Retinal pigment epithelial cell (primary cell): ENCODE measurements around the gene CBX4.

Experiments used
- DNase-seq: peaks from one replicate; pipeline ENCODE4 v3.0.0-alpha.2; 2010; ENCODE audit warnings: low read depth
- H3K4me3 ChIP-seq: 2 replicates; pipeline ENCODE4 v1.5.1; 2011; ENCODE audit warnings: mild to moderate bottlenecking, low read length, control low read depth, moderate library complexity
- CTCF ChIP-seq: conservative IDR thresholded peaks from 2 replicates; pipeline ENCODE4 v1.5.1; 2011; ENCODE audit warnings: low read depth, low read length, control low read depth, inconsistent platforms

Gene CBX4

GRCh38 chr17:79835470-79835899 is 3.8 kb downstream of the CBX4 start:
- no peak for DNase-seq
- H3K4me3 ChIP-seq, result no peak overlapping the region
- no peak for TF ChIP-seq CTCF

- H3K4me3 ChIP-seq, result no peak overlapping the region
- no peak for DNase-seq
- TF ChIP-seq CTCF, result peak; percentile 70
These were observed 4.4 kb downstream of the CBX4 start for GRCh38 chr17:79834565-79835469.

DNA sequence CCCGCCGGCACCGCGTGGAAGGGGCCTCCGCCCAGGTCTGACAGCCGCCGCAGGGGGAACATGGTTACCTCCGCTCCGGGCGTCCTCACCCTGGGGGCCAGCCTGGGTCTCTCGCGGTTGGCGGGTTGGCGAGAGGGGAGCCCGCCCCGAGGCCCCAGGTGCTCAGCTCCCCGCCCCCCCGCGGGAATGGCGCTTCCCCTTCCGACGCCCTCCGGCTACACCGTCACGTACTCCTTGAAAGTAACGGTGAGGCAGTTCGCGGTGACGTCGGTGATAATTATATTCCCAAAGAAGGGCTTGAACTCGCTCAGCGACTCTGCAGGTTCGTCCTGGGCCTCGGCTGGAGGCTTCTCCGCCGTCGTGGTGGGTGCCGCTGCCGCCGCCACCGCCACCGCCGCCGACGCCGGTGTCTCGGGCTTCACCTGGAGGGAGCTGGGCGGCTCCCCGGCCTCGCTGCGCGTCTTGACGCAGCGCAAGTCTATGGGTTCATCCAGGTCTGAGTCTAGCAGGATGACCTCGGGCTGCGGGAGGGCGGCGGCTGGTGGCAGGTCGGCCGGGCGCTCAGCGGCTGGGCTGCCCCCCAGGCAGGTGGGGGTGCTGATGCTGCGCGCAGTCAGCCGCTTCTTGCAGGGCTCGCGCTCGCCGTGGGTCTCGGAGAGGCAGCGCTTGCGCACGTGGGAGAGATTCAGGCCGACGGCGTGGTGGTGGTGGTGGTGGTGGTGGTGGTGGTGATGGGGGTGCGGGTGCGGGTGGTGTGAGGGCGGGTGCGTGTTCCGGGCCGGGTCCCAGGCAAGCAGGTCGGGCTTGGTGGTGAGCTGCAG is 5.3 kb downstream of the CBX4 start:
- no peak for TF ChIP-seq CTCF
- H3K4me3 ChIP-seq, result no peak overlapping the region
- DNase-seq, result no peak

- no peak for TF ChIP-seq CTCF
- H3K4me3 ChIP-seq, result peak overlapping the region; percentile 16
- DNase-seq, result no peak
These were observed 6.2 kb downstream of the CBX4 start for GRCh38 chr17:79833110-79833450.

DNA sequence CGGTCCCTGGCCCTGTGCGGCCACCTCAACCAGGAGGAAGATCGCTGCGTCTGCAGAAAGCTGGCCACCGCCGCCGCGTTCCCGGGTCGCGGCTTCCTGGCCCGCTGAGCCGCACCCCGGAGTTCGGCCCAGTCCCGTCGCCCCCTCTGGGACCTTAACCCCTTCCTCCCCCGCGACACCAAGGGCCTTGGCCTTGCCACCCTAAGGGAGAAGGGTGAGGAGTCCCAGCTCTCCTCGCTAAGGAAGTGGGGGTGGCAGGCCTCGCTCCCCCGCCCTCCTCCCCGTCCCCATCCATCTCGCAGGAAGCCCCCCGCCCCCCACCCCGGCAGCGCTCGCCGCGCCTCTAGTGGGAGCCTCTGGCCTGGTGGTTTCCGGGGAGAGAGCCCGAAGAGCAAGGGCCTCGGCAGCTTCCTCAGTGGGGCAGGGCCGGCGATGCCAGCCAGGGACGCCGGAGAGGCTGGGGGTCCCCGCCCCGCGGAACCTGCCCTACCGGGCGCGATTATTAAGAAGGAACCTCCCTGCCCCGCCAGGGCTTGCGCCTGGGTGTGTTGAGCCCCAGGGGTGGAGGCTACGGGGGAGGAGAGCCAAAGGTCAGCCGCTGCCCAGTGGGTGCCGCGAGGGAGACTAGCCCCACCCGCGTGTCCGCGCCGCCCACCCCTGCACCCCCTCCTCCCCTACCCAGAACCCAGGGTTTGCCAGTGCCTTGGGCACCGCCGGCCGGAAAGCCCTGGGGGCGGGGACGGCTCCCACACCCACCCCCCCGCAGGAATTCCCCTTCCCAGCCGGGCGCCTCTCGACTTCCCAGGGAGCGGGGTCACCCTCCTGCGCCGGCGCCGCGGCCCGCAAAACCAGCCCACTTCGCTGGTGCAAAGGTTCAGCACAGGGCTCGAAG is 6.8 kb downstream of the CBX4 start:
- TF ChIP-seq CTCF, result no peak
- H3K4me3 ChIP-seq, result peak overlapping the region; percentile 43
- no peak for DNase-seq

DNA sequence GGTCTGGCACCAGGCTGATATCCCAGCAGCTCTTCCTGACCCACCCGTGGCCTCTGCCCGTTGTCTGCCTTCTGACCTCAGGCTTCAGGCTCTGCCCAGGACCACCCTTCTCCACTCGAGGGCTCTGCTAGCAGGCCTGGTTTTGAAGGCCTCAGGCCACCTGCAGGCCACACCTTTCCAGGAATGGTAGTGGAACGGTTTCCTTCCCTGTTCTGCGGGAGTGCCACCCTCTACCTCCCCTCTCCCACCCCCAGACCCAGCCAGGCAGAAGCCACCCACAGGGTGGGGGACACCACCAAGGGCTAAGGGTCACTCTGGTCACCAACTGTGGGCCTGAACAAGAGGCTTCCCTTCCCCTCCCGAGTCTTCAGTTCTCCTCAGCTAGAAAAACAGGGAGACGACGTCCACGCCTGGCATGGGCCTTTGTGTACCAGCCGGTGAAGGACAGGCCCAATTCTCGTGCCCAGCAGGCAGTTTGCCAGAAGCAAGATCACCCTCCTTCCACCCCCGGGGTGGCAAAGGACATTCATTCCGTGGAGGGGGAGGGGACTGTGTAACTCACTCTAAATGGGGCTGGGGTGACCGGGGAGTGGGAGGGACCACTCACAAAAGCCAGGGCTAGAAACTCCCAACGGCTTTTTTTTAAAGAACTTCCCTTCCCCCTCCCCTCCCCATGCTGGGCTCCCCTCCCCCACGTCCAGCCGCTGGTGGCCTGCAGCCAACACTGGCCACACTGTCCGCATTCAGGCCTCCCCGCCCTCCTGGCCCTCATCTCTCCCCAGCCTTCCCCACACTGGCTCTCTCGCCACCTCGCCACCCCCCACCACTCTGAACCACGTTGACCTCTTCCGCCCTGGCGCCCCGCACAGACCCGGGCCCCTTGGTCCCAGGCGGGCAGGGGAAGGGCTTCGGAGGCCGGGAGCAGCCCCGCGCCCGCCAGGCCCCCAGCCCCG is 7.7 kb downstream of the CBX4 start:
- TF ChIP-seq CTCF, result no peak
- peak overlapping the region; percentile 15 for H3K4me3 ChIP-seq
- no peak for DNase-seq
